Stimulated activated CD8-positive, alpha-beta memory T cell treated with anti-CD3 and anti-CD28 coated beads, Interleukin-4, amount 100 ng/mL, for 4 hours (primary cell): ENCODE results near the gene MLST8.
"Not testable (repeated sequence)": the region's sequence is repeated elsewhere in the genome, so short reads cannot be mapped to it uniquely, and the experiment has no call there.

Experiments
- DNase-seq, 2 donors: peaks; one replicate each; pipeline ENCODE4 v3.0.0-alpha.2; 2020; ENCODE audit warnings: low read depth in 2 of 2, low spot score in 1 of 2

Gene MLST8

GRCh38 chr16:2243031-2243528 lies 37.8 kb downstream of the MLST8 start:
- no peak for DNase-seq

GRCh38 chr16:2243781-2244180 lies 38.5 kb downstream of the MLST8 start:
- no peak for DNase-seq

- no peak for DNase-seq
These were observed 39.0 kb downstream of the MLST8 start for GRCh38 chr16:2244301-2244700.

- DNase-seq: no peak
These were observed 39.9 kb downstream of the MLST8 start for GRCh38 chr16:2244926-2245795.

- DNase-seq: no peak
These were observed 41.1 kb downstream of the MLST8 start for GRCh38 chr16:2246301-2246885.

GRCh38 chr16:2250652-2251295 lies 45.5 kb downstream of the MLST8 start:
- no peak for DNase-seq

- peak; percentile 38 to 67 for DNase-seq
These were observed 46.2 kb downstream of the MLST8 start, which contains the start of gene ECI1 for GRCh38 chr16:2251296-2252111. Gene ECI1, minus strand, starts transcription at chr16:2251587. Its CDS starts 21 bp downstream, at chr16:2251566.

- no peak for DNase-seq
These were observed 47.5 kb downstream of the MLST8 start for GRCh38 chr16:2252806-2253148.

GRCh38 chr16:2253293-2253692 lies 48.0 kb downstream of the MLST8 start:
- no peak for DNase-seq

GRCh38 chr16:2256531-2257140 lies 51.4 kb downstream of the MLST8 start:
- no peak for DNase-seq

GRCh38 chr16:2257726-2258125 lies 52.5 kb downstream of the MLST8 start:
- no peak for DNase-seq

- not testable (repeated sequence) for DNase-seq
These were observed 53.3 kb downstream of the MLST8 start for GRCh38 chr16:2258530-2258929.
